ENCODE measurements around the gene TNIP1.

TNIP1 gene

DNA sequence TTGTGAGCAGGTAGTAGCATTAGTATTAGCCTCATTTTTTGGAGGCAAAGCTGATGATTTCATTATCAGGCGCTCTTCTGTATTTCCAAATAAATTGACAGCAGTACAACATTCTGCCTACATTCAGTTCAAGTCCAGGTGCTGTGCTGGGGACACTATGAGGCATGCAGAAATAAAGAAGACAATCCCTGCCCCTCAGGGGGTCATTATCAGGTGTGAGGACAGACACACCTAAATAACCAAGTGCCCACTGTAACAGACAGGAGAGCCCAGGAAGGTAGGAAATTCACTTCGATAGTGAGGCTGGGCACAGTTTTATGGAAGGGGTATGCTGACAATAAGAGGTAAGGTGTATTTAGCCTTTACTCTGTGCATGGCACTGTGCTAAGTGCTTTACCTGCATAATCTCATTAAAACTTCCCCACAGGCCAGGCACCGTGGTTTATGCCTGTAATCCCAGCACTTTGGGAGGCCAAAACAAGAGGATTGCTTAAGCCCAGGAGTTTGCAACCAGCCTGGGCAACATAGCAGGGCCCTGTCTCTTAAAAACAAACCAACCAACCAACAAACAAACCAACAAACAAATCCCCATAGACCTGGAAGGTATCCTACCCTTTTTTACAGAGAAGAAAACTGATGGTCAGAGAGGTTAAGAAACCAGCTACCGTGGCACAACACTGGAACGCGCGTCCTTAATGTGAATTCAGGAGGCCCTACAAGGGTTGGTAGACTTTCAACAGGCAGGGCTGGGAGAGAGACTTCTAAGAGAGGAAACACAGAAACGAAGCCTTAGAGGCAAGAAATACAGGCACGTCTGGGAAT lies 77.9 kb downstream of the TNIP1 start:
- no peak for TF ChIP-seq SPI1 (IDR thresholded peaks at IDR 0.05; ENCODE audit: low read depth, low read length)
- no peak for TF ChIP-seq TAF1 (IDR thresholded peaks at IDR 0.05; ENCODE audit: low read depth, low read length)
- no peak for TF ChIP-seq PAX5 (IDR thresholded peaks at IDR 0.05; ENCODE audit: insufficient read depth, low read length, severe bottlenecking)
- no peak for TF ChIP-seq POU2F2 (IDR thresholded peaks at IDR 0.05; ENCODE audit: low read depth, low read length)
- TF ChIP-seq POLR2A (IDR thresholded peaks at IDR 0.05; ENCODE audit: low read depth, low read length) = no peak
- TF ChIP-seq POLR2AphosphoS5 (IDR thresholded peaks at IDR 0.05; ENCODE audit: low read depth, low read length) = no peak
- FAIRE-seq (no peak), DNase-seq (ENCODE audit: insufficient read length, low spot score) (no peak)

DNA sequence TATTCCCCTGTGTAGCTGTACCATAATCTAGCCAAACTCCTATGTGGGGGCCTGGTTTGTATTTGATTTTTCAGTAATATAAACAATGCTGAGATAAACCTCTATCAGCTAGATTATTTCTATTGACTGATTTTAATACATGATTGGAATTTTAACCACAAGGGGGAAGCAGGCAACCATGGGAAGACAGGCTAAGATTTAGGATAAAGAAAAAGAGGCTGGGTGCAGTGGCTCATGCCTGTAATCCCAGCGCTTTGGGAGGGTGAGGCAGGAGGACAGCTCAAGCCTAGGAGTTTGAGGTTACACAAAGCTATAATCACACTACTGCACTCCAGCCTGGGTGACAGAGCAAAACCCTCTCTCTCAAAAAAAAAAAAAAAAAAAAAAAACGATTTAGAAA lies 78.6 kb downstream of the TNIP1 start:
- no peak for DNase-seq (ENCODE audit: insufficient read length, low spot score)
- TF ChIP-seq POLR2A (IDR thresholded peaks at IDR 0.05; ENCODE audit: low read depth, low read length) (no peak), POLR2AphosphoS5 (IDR thresholded peaks at IDR 0.05; ENCODE audit: low read depth, low read length) (no peak), TAF1 (IDR thresholded peaks at IDR 0.05; ENCODE audit: low read depth, low read length) (no peak), SPI1 (IDR thresholded peaks at IDR 0.05; ENCODE audit: low read depth, low read length) (no peak), PAX5 (IDR thresholded peaks at IDR 0.05; ENCODE audit: insufficient read depth, low read length, severe bottlenecking) (no peak), POU2F2 (IDR thresholded peaks at IDR 0.05; ENCODE audit: low read depth, low read length) (no peak)
- FAIRE-seq = no peak

DNA sequence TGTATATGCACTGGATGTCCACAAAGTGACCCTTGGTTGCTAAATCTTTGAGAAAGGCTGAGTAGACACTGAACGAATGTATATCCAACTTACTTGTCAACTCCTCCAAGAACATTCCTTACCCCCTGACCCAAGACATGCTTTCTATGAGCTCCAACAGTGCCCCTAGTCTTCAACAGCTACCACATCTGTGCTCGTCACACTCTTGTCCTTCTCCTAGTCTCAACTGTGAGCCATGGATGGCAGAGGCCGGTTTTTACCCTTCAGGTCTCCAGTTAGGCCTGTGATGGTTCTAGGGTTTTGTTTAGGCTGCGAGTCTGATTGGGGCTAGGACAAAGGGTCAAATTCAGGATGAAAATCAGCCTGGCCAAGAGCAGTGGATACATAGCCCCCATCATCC lies 79.4 kb downstream of the TNIP1 start:
- FAIRE-seq (no peak), DNase-seq (ENCODE audit: insufficient read length, low spot score) (no peak)
- TF ChIP-seq POLR2AphosphoS5 (IDR thresholded peaks at IDR 0.05; ENCODE audit: low read depth, low read length) = no peak
- TF ChIP-seq TAF1 (IDR thresholded peaks at IDR 0.05; ENCODE audit: low read depth, low read length) = no peak
- TF ChIP-seq PAX5 (IDR thresholded peaks at IDR 0.05; ENCODE audit: insufficient read depth, low read length, severe bottlenecking) = no peak
- no peak for TF ChIP-seq POU2F2 (IDR thresholded peaks at IDR 0.05; ENCODE audit: low read depth, low read length)
- TF ChIP-seq SPI1 (IDR thresholded peaks at IDR 0.05; ENCODE audit: low read depth, low read length) = no peak
- TF ChIP-seq POLR2A (IDR thresholded peaks at IDR 0.05; ENCODE audit: low read depth, low read length) = no peak

DNA sequence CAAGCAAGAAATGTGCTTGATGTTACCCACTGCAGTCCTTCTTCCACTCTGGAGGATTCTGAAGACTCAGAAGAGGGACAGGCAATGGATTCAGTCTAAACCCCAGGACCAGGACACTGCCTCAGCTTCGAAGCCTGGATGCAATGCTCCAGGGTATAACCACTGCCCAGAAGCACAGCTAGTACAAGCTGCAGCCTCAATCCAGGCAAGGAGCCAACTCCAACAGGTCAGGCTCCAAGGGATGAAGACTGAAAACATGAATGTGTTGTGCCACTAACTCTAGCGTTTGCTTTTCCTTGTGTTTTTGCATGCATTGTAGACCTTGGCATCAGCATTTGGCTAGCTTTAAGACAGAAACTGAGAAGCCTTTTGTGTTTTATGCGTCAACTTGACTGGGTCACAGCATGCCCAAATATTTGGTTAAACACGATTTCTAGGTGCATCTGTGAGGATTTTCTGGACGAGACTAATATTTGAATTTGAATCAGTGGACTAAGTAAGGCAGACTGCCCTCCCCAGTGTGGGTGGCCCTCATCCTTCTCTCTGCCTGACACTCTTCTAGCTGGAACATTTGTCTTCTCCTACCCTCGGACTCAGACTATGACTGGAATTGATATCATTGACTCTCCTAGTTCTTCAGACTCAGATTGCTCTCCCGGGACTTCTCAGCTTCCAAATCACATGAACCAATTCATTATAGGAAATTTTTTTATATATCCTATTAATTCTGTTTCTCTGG lies 81.0 kb downstream of the TNIP1 start:
- no peak for FAIRE-seq
- no peak for DNase-seq (ENCODE audit: insufficient read length, low spot score)
- TF ChIP-seq POU2F2 (IDR thresholded peaks at IDR 0.05; ENCODE audit: low read depth, low read length) = no peak
- TF ChIP-seq PAX5 (IDR thresholded peaks at IDR 0.05; ENCODE audit: insufficient read depth, low read length, severe bottlenecking) = no peak
- TF ChIP-seq POLR2A (IDR thresholded peaks at IDR 0.05; ENCODE audit: low read depth, low read length) = no peak
- no peak for TF ChIP-seq SPI1 (IDR thresholded peaks at IDR 0.05; ENCODE audit: low read depth, low read length)
- TF ChIP-seq POLR2AphosphoS5 (IDR thresholded peaks at IDR 0.05; ENCODE audit: low read depth, low read length) = no peak
- TF ChIP-seq TAF1 (IDR thresholded peaks at IDR 0.05; ENCODE audit: low read depth, low read length) = no peak

DNA sequence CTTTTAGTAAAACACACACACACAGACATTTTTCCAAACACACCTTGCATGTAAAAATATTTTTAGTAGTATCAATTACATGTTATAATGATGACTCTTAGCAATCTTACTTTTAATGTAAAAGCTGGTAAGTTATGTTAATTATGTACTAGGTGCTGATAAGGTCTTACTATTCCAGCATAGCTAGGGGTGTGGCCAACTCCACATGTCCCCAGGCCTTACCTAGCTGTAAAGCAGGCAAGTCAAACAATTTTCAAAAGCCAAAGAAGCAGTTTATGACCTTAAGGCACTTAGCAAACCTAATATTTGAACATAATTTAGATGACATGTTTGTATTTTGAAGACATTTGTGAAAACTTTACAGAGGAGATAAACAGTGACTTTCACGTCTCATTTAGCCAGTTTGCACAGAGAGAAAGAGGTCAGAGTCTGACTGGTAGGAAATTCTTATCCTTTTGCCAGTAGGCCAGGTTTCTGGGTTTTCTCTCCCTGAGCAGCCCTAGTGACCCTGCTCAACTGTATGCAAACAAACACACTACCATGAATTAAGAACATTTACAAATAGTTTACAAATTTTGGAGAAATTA lies 86.9 kb downstream of the TNIP1 start:
- TF ChIP-seq POLR2A (IDR thresholded peaks at IDR 0.05; ENCODE audit: low read depth, low read length) = no peak
- TF ChIP-seq PAX5 (IDR thresholded peaks at IDR 0.05; ENCODE audit: insufficient read depth, low read length, severe bottlenecking) = no peak
- no peak for TF ChIP-seq POLR2AphosphoS5 (IDR thresholded peaks at IDR 0.05; ENCODE audit: low read depth, low read length)
- no peak for TF ChIP-seq SPI1 (IDR thresholded peaks at IDR 0.05; ENCODE audit: low read depth, low read length)
- no peak for TF ChIP-seq TAF1 (IDR thresholded peaks at IDR 0.05; ENCODE audit: low read depth, low read length)
- no peak for FAIRE-seq
- DNase-seq (ENCODE audit: insufficient read length, low spot score) = no peak

DNA sequence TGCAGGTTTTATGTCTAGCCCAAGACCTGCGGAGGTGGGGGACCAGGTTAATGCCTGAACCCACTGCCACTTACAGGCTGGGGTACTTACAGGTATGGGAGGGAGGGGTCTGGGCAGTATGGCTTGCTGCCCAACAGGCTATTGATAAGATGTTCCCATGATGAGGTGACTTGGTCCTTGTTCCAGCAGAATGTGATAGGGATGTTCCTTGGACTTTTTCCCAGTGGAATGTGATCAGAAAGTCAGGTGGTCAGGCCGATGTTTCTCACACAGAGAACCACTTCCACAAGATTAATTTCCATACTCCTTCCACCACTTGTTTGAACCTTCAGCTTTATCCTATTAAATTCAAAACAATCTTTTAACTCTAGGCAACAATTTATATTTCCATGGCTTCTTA lies 87.4 kb downstream of the TNIP1 start:
- no peak for DNase-seq (ENCODE audit: insufficient read length, low spot score)
- TF ChIP-seq POU2F2 (IDR thresholded peaks at IDR 0.05; ENCODE audit: low read depth, low read length) (no peak), POLR2AphosphoS5 (IDR thresholded peaks at IDR 0.05; ENCODE audit: low read depth, low read length) (no peak), TAF1 (IDR thresholded peaks at IDR 0.05; ENCODE audit: low read depth, low read length) (no peak), SPI1 (IDR thresholded peaks at IDR 0.05; ENCODE audit: low read depth, low read length) (no peak), PAX5 (IDR thresholded peaks at IDR 0.05; ENCODE audit: insufficient read depth, low read length, severe bottlenecking) (no peak)
- FAIRE-seq = no peak

DNA sequence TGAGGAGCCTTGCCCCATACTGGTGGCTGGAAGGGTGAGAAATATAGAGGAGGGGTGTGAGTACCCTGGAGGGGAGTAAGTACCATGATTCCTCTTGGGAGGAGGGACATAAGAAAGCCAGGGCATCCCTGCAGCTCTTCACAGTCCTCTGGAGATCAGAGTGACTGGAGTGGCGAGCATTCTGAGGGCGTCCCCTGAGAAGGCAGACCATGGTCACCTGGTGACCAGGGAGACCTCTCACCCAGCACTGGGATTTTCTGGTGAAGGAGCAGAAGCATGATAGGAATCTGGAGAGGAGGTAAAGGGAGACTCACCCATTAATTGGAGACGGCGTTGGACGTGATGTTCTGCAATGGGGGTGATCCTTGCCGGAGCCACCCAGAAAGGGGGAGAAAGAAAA lies 88.1 kb downstream of the TNIP1 start:
- no peak for FAIRE-seq
- DNase-seq (ENCODE audit: insufficient read length, low spot score) = no peak
- TF ChIP-seq SPI1 (IDR thresholded peaks at IDR 0.05; ENCODE audit: low read depth, low read length) = no peak

DNA sequence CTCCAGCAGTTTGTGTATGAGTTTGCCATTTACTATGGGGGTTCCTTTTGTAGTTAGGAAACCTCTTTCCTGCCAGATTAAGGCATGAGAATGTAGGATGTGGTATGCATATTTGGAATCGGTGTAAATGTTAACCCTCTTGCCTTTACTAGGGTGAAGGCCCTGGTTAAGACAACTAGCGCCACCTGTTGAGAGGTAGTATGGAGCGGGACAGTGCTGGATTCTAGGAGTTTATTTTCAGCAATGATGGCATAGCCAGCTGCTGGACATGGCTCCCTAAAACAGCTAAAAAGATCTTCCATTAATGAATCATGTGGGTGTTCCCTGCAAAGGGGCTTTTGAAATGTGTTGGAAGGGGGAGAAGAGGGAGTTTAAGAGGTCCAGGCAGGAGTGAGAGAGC lies 91.1 kb downstream of the TNIP1 start:
- TF ChIP-seq POU2F2 (IDR thresholded peaks at IDR 0.05; ENCODE audit: low read depth, low read length) (no peak), POLR2A (IDR thresholded peaks at IDR 0.05; ENCODE audit: low read depth, low read length) (no peak), SPI1 (IDR thresholded peaks at IDR 0.05; ENCODE audit: low read depth, low read length) (no peak), POLR2AphosphoS5 (IDR thresholded peaks at IDR 0.05; ENCODE audit: low read depth, low read length) (no peak), TAF1 (IDR thresholded peaks at IDR 0.05; ENCODE audit: low read depth, low read length) (no peak), PAX5 (IDR thresholded peaks at IDR 0.05; ENCODE audit: insufficient read depth, low read length, severe bottlenecking) (no peak)
- DNase-seq (ENCODE audit: insufficient read length, low spot score) = no peak
- FAIRE-seq = no peak

DNA sequence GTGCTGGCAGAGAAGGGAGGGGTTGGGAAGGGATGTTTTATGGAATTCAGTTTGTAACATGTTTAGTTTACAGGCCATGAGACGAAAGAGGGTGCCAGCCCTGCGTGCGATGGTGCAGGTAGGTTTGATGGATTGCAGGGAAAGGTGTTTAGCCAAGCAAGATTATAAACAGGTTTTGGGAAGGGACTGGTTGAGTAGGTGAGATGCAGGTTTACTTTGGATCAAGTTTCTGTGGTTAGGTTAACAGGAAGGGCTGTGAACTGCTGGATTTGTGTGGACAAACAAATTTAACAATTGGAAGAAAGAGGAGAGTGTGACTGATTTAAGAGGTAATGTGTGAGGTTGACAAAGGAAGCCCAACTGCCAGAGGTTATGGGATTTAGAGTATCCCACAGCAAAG lies 93.1 kb downstream of the TNIP1 start:
- FAIRE-seq (no peak), DNase-seq (ENCODE audit: insufficient read length, low spot score) (no peak)
- TF ChIP-seq POLR2AphosphoS5 (IDR thresholded peaks at IDR 0.05; ENCODE audit: low read depth, low read length) (no peak), PAX5 (IDR thresholded peaks at IDR 0.05; ENCODE audit: insufficient read depth, low read length, severe bottlenecking) (no peak), POLR2A (IDR thresholded peaks at IDR 0.05; ENCODE audit: low read depth, low read length) (no peak), SPI1 (IDR thresholded peaks at IDR 0.05; ENCODE audit: low read depth, low read length) (no peak), POU2F2 (IDR thresholded peaks at IDR 0.05; ENCODE audit: low read depth, low read length) (no peak), TAF1 (IDR thresholded peaks at IDR 0.05; ENCODE audit: low read depth, low read length) (no peak)

Data from GM12891 (cell line).